ENCODE results near the gene SLC46A1.

Gene SLC46A1

GRCh38 chr17:28404007-28404406 is 2.0 kb downstream of the SLC46A1 start:
- Histone ChIP-seq H3K4me1 (ENCODE audit: low read depth, poor library complexity, severe bottlenecking) (no peaks in the 10 kb centered on the region), H3K79me2 (ENCODE audit: insufficient read depth, low read depth) (no peaks in the 10 kb centered on the region), H3K4me3 (IDR thresholded peaks at IDR 0.05; ENCODE audit: insufficient read depth, low read depth, low read length) (no peak overlapping the region), H3K4me2 (no peak overlapping the region), H3K27ac (no peak overlapping the region), H3K9ac (no peak overlapping the region), H4K20me1 (ENCODE audit: insufficient read depth) (no peaks in the 10 kb centered on the region), H3K27me3 (ENCODE audit: insufficient read depth, low read depth) (no peaks in the 10 kb centered on the region), H3K36me3 (ENCODE audit: insufficient read depth) (no peaks in the 10 kb centered on the region), H2AFZ (ENCODE audit: low read depth) (no peak overlapping the region)
- no peak for TF ChIP-seq CTCF (conservative IDR thresholded peaks at IDR 0.05; ENCODE audit: low read depth, low read length)

DNA sequence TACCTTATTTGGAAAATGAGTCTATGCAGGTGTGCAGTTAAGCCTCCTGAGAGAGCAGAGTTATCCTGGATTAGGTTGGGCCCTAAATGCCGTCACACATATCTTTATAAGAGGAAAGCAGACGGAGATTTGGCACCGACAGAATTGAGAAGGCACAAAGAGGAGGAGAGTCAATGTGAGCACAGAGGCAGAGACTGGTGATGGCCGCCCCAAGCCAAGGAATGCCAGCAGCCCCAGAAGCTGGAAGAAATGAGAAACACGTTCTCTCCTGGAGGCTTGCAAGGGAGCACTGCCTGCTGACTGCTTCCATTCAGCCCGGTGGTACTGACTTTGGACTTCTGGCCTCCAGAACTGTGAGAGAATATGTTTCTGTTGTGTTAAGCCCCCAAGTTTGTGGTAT is 3.2 kb downstream of the SLC46A1 start:
- H3K36me3 ChIP-seq (ENCODE audit: insufficient read depth) = no peaks in the 10 kb centered on the region
- no peak for TF ChIP-seq CTCF (conservative IDR thresholded peaks at IDR 0.05; ENCODE audit: low read depth, low read length)
- no peaks in the 10 kb centered on the region for H3K27me3 ChIP-seq (ENCODE audit: insufficient read depth, low read depth)
- H3K4me3 ChIP-seq (IDR thresholded peaks at IDR 0.05; ENCODE audit: insufficient read depth, low read depth, low read length) = no peak overlapping the region
- no peaks in the 10 kb centered on the region for H3K79me2 ChIP-seq (ENCODE audit: insufficient read depth, low read depth)
- no peaks in the 10 kb centered on the region for H3K4me1 ChIP-seq (ENCODE audit: low read depth, poor library complexity, severe bottlenecking)
- no peak overlapping the region for H3K9ac ChIP-seq
- no peak overlapping the region for H3K4me2 ChIP-seq
- no peak overlapping the region for H2AFZ ChIP-seq (ENCODE audit: low read depth)
- H4K20me1 ChIP-seq (ENCODE audit: insufficient read depth) = no peaks in the 10 kb centered on the region
- H3K27ac ChIP-seq = no peak overlapping the region

GRCh38 chr17:28402224-28402630 is 3.8 kb downstream of the SLC46A1 start:
- no peak overlapping the region for H3K4me2 ChIP-seq
- no peak overlapping the region for H3K4me3 ChIP-seq (IDR thresholded peaks at IDR 0.05; ENCODE audit: insufficient read depth, low read depth, low read length)
- H2AFZ ChIP-seq (ENCODE audit: low read depth) = no peak overlapping the region
- H4K20me1 ChIP-seq (ENCODE audit: insufficient read depth) = no peaks in the 10 kb centered on the region
- no peaks in the 10 kb centered on the region for H3K79me2 ChIP-seq (ENCODE audit: insufficient read depth, low read depth)
- no peak for TF ChIP-seq CTCF (conservative IDR thresholded peaks at IDR 0.05; ENCODE audit: low read depth, low read length)
- H3K27ac ChIP-seq = no peak overlapping the region
- no peaks in the 10 kb centered on the region for H3K27me3 ChIP-seq (ENCODE audit: insufficient read depth, low read depth)
- H3K4me1 ChIP-seq (ENCODE audit: low read depth, poor library complexity, severe bottlenecking) = no peaks in the 10 kb centered on the region
- H3K9ac ChIP-seq = no peak overlapping the region
- H3K36me3 ChIP-seq (ENCODE audit: insufficient read depth) = no peaks in the 10 kb centered on the region

DNA sequence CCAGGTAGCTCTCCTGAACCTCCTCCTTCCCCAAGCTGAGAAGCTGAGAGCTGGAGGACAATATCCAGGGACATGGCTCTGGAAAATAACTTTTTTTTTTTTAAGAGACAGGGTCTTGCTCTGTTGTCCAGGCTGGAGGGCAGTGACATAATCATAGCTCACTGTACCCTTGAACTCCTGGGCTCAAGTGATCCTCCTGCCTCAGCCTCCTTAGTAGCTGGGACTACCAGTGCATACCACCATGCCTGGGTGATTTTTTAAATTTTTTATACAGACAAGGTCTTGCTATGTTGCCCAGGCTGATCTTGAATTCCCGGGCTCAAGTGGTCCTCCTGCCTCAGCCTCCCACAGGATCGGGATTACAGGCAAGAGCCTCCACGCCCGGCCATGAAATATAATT is 6.2 kb downstream of the SLC46A1 start:
- Histone ChIP-seq H3K79me2 (ENCODE audit: insufficient read depth, low read depth) (no peaks in the 10 kb centered on the region), H3K9ac (no peak overlapping the region), H3K4me2 (no peak overlapping the region), H3K4me1 (ENCODE audit: low read depth, poor library complexity, severe bottlenecking) (no peaks in the 10 kb centered on the region), H2AFZ (ENCODE audit: low read depth) (no peak overlapping the region), H4K20me1 (ENCODE audit: insufficient read depth) (no peaks in the 10 kb centered on the region), H3K36me3 (ENCODE audit: insufficient read depth) (no peaks in the 10 kb centered on the region), H3K27ac (no peak overlapping the region), H3K27me3 (ENCODE audit: insufficient read depth, low read depth) (no peaks in the 10 kb centered on the region), H3K4me3 (IDR thresholded peaks at IDR 0.05; ENCODE audit: insufficient read depth, low read depth, low read length) (no peak overlapping the region)
- no peak for TF ChIP-seq CTCF (conservative IDR thresholded peaks at IDR 0.05; ENCODE audit: low read depth, low read length)

Measured in KMS-11 (cell line).